ENCODE results near the gene MRPS15. TPM values are rescaled to one million over a fixed set of nuclear protein-coding genes. Genes with fewer than 3 reads are reported as not detected.

Gene MRPS15
- total RNA-seq, 4 donors from 2014 or later: 19.5 to 59.5 (median 42.4) TPM

DNA sequence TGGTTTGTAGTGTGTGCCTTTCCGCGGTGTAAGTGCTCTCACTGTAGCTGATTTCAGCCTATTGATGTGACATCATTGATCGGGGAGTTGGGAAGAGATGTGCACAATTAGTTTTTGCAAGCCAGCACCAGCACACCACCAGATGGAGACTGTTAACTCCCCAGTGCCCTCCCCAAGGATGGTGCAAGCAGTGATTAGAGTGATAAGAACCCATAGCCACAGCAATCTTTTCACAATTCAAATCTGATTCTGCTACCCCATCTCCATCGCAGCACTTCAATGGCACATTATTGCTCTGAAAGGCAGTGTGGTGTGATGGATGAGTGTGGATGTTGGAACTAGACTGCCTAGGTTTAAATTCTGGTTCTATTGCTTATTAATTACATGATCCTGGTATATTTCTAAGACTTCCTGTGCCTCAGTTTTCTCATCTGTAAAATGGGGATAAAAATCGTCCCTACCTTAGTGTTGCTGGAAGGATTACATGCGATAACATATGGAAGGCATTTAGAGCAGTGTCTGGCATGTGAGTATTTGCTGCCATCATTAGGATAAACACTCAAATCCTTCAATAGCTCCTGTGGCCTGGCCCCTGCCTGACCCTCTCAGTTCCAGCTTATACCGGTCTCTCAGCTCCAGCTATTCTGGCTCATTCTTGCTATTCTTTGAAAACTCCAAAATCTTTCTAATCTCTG, 11.9 kb upstream of the MRPS15 start:
- no peaks in the 10 kb centered on the region for H3K36me3 ChIP-seq
- H3K4me3 ChIP-seq: no peak overlapping the region
- H3K4me1 ChIP-seq: no peaks in the 10 kb centered on the region
- H3K9me3 ChIP-seq: no peaks in the 10 kb centered on the region
- WGBS, 2 donors (ENCODE audit: low coverage in 1 of 2): 87 to 88% methylated on average over 3 to 7 of the region's 7 CpGs
- H3K27ac ChIP-seq: no peak overlapping the region
- in situ Hi-C loops (cut with MboI; ENCODE audit: low pct_ligation_motif_present in 1 of 4, low pct_unique_long_range_greater_than_20kb in 1 of 4, low sequenced_read_pairs in 3 of 4): no loop called here
- no peak for TF ChIP-seq POLR2A (IDR thresholded peaks at IDR 0.05)
- no peak for TF ChIP-seq CTCF (IDR thresholded peaks at IDR 0.05)
- no peak for TF ChIP-seq EP300 (IDR thresholded peaks at IDR 0.05; ENCODE audit: low read depth)
- no peak for TF ChIP-seq POLR2AphosphoS5 (IDR thresholded peaks at IDR 0.05)
- no peaks in the 10 kb centered on the region for H3K27me3 ChIP-seq
- intact Hi-C loops (cut with DNase I; ENCODE audit: low total_unique reads): no loop called here
- DNase-seq: no peak

DNA sequence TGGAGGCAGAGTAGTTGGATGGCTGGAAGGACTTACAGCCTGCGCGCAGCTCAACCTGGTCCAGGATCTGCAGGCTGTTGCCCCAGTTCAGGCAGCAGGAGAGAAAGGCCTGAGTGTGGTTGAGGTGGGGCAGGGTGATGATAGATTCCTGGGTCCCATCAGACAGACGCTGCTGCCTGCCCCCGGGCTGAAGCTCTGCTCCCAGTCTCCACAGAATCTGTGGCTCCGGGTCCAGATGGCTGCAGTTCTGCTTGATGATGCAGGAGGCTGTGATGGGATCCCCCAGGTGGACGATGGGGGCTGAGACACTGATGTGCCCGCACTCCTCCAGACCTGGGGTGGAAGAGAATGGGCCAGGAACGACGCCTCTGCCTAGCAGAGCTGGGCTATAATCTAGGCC, 11.2 kb upstream of the MRPS15 start:
- Histone ChIP-seq H3K27ac (no peak overlapping the region), H3K4me3 (no peak overlapping the region), H3K9me3 (no peaks in the 10 kb centered on the region), H3K27me3 (no peaks in the 10 kb centered on the region), H3K36me3 (no peaks in the 10 kb centered on the region), H3K4me1 (no peaks in the 10 kb centered on the region)
- in situ Hi-C loops (cut with MboI; ENCODE audit: low pct_ligation_motif_present in 1 of 4, low pct_unique_long_range_greater_than_20kb in 1 of 4, low sequenced_read_pairs in 3 of 4) (no loop called here), intact Hi-C loops (cut with DNase I; ENCODE audit: low total_unique reads) (no loop called here)
- 75% methylated on average over 9 of the region's 9 CpGs; no CpG with 5 or more reads in 1 of the 2 donors for WGBS, 2 donors (ENCODE audit: low coverage in 1 of 2)
- no peak for DNase-seq
- no peak for TF ChIP-seq POLR2A (IDR thresholded peaks at IDR 0.05)
- no peak for TF ChIP-seq POLR2AphosphoS5 (IDR thresholded peaks at IDR 0.05)
- no peak for TF ChIP-seq EP300 (IDR thresholded peaks at IDR 0.05; ENCODE audit: low read depth)
- TF ChIP-seq CTCF (IDR thresholded peaks at IDR 0.05): no peak

GRCh38 chr1:36472656-36473055, 8.5 kb upstream of the MRPS15 start:
- in situ Hi-C loops (cut with MboI; ENCODE audit: low pct_ligation_motif_present in 1 of 4, low pct_unique_long_range_greater_than_20kb in 1 of 4, low sequenced_read_pairs in 3 of 4): no loop called here

More at GRCh38 chr1:36472656-36473055, 8.5 kb upstream of the MRPS15 start:
- WGBS, 2 donors (ENCODE audit: low coverage in 1 of 2): 91% methylated on average over 6 of the region's 6 CpGs; no CpG with 5 or more reads in 1 of the 2 donors
- no peak for DNase-seq
- Histone ChIP-seq H3K27me3 (no peaks in the 10 kb centered on the region), H3K4me3 (no peak overlapping the region), H3K4me1 (no peaks in the 10 kb centered on the region), H3K27ac (no peak overlapping the region), H3K36me3 (no peaks in the 10 kb centered on the region), H3K9me3 (no peaks in the 10 kb centered on the region)
- TF ChIP-seq POLR2AphosphoS5 (IDR thresholded peaks at IDR 0.05) (no peak), CTCF (IDR thresholded peaks at IDR 0.05) (no peak), POLR2A (IDR thresholded peaks at IDR 0.05) (no peak), EP300 (IDR thresholded peaks at IDR 0.05; ENCODE audit: low read depth) (no peak)
- intact Hi-C loops (cut with DNase I; ENCODE audit: low total_unique reads): no loop called here
